ENCODE measurements around the gene CGB7. TPM values are rescaled to one million over a fixed set of nuclear protein-coding genes. Genes with fewer than 3 reads are reported as not detected.
"Not testable (repeated sequence)": the region's sequence is repeated elsewhere in the genome, so short reads cannot be mapped to it uniquely, and the experiment has no call there.

The CGB7 gene
- total RNA-seq, 1 experiment from 2014 or later: 0.08 TPM

DNA sequence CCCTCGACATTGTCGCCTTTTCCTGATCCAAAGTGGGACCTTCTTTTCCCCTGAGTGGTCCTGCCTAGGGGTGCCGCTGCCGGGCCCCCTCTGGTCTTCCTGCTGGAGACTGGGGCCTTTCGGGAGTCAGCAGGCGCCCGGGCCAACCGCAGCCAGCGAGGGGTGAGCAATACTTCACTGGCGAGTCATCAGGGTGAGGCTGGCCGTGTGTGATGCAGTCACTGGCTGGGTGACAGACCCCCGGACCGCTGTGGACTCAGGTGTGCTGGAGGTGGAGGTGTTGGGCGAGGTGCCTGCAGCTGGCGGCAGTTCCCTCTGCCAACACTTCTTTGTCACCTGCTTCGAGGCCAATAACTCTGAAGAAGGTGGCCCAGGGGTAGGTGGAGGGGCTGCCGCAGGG is 15.4 kb downstream of the CGB7 start:
- peaks cover 20% of the 10 kb centered on the region for H3K4me1 ChIP-seq (replicated peaks)
- no peaks in the 10 kb centered on the region for H3K36me3 ChIP-seq
- H3K27me3 ChIP-seq (replicated peaks): no peaks in the 10 kb centered on the region
- H3K9me3 ChIP-seq (replicated peaks): no peaks in the 10 kb centered on the region
- DNase-seq (ENCODE audit: low read depth in 1 of 2, low spot score in 2 of 2): peak; percentile 46 to 75
- peak overlapping the region; percentile 48; the same call in 1 of the 2 replicates for H3K27ac ChIP-seq
- no peak overlapping the region for H3K4me3 ChIP-seq

GRCh38 chr19:49039736-49040135 is 17.8 kb downstream of the CGB7 start:
- DNase-seq (ENCODE audit: low read depth in 1 of 2, low spot score in 2 of 2); H3K4me3 ChIP-seq; H3K27me3 ChIP-seq (replicated peaks); H3K27ac ChIP-seq; H3K9me3 ChIP-seq (replicated peaks); H3K36me3 ChIP-seq: not testable (repeated sequence)
- H3K4me1 ChIP-seq (replicated peaks): peaks cover 20% of the 10 kb centered on the region

DNA sequence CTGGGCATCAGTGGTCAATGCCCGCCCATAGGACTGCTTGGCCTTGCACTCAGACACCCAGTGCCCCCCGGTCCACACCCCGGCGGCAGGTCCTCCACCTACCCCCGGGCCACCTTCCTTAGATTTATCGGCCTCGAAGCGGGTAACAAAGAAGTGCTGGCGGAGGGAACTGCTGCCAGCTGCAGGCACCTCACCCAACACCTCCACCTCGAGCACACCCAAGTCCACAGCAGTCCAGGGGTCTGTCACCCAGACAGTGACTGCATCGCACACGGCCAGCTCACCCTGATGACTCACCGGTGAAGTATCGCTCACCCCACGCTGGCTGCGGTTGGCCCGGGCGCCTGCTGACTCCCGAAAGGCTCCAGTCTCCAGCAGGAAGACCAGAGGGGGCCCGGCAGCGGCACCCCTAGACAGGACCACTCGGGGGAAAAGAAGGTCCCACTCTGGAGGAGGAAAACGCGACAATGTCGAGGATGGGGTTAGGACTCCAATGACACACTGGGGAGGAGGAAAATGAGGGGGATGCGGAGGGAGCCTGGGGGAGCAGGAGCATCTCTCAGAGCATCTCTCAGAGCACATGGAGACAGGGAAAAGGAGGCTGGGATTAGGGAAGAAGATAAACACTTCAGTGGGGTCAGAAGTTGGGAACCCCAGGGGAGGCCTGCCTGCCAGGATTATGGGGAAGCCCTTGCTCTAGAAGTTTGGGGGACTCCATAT is 18.8 kb downstream of the CGB7 start:
- H3K36me3 ChIP-seq, H3K4me3 ChIP-seq: not testable (repeated sequence)
- H3K27ac ChIP-seq: peak overlapping the region; percentile 65

DNA sequence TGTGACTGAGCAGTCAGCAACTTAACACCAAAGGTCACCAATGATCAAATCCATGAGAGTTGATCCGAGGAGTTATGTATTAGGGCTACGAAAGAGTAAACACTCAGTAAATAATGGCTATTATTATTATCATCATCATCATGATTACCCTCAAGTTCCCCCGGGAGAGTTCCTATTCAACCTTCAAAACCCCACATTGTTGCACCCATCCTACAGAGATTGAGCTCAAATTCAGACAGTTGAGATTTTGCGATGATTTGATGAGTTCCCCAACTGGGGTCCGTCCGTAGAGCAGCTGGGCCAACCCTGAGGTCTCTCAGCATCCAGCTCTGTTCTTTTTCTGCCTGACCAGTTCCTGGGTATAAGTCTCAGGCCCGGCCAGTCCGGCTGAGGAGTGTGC is 19.4 kb downstream of the CGB7 start:
- H3K27me3 ChIP-seq (replicated peaks); H3K4me3 ChIP-seq; DNase-seq (ENCODE audit: low read depth in 1 of 2, low spot score in 2 of 2); H3K36me3 ChIP-seq; H3K9me3 ChIP-seq (replicated peaks): not testable (repeated sequence)
- Histone ChIP-seq H3K27ac (peak overlapping the region; percentile 65; the same call in 1 of the 2 replicates), H3K4me1 (replicated peaks) (peaks cover 20% of the 10 kb centered on the region)

More for the DNA sequence above, 18.8 kb downstream of the CGB7 start:
- H3K27me3 ChIP-seq (replicated peaks); H3K9me3 ChIP-seq (replicated peaks): not testable (repeated sequence)
- peaks cover 20% of the 10 kb centered on the region for H3K4me1 ChIP-seq (replicated peaks)
- peak; percentile 64 to 92 for DNase-seq (ENCODE audit: low read depth in 1 of 2, low spot score in 2 of 2)

GRCh38 chr19:49036815-49037214 is 20.7 kb downstream of the CGB7 start, which contains the start of gene CGB1:
Gene CGB1, minus strand, starts transcription at chr19:49036895. Its CDS starts 184 bp downstream, at chr19:49036711.
- H3K9me3 ChIP-seq (replicated peaks); DNase-seq (ENCODE audit: low read depth in 1 of 2, low spot score in 2 of 2); H3K4me3 ChIP-seq; H3K27ac ChIP-seq; H3K27me3 ChIP-seq (replicated peaks); H3K36me3 ChIP-seq: not testable (repeated sequence)
- peaks cover 16% of the 10 kb centered on the region for H3K4me1 ChIP-seq (replicated peaks)

DNA sequence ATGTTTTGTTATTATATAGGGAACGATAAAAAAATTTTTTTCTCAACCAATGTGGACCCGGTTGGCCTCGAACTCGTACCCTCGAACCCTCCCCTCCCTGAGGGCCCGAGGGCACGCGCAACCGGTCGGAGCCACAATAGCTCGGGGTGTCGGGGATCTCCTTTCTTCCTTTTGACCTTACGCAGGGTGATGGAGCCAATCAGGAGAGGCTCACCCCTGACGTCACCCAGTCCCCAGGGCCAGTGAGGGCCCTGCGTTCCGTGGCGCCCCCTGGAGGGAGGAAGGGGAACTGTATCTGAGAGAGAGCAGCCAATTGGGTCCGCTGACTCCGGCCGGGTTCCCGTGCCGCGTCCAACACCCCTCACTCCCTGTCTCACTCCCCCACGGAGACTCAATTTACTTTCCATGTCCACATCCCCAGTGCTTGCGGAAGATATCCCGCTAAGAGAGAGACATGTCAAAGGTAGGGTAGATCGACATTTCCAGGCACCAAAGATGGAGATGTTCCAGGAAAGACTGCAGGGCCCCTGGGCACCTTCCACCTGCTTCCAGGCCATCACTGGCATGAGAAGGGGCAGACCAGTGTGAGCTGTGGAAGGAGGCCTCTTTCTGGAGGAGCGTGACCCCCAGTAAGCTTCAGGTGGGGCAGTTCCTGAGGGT is 25.8 kb downstream of the CGB7 start, which contains the start of gene CGB2:
Gene CGB2 (plus strand): TSS at position 249 of the 660 bp plus-strand sequence. CDS start 206 bp downstream, at position 455.
- not testable (repeated sequence) for H3K27ac ChIP-seq; DNase-seq (ENCODE audit: low read depth in 1 of 2, low spot score in 2 of 2); H3K9me3 ChIP-seq (replicated peaks); H3K4me1 ChIP-seq (replicated peaks); H3K36me3 ChIP-seq; H3K4me3 ChIP-seq; H3K27me3 ChIP-seq (replicated peaks)

- H3K4me1 ChIP-seq (replicated peaks); H3K27ac ChIP-seq; H3K4me3 ChIP-seq; H3K36me3 ChIP-seq; H3K9me3 ChIP-seq (replicated peaks); H3K27me3 ChIP-seq (replicated peaks); DNase-seq (ENCODE audit: low read depth in 1 of 2, low spot score in 2 of 2): not testable (repeated sequence)
Observed at GRCh38 chr19:49030323-49030722, 27.2 kb downstream of the CGB7 start.

- not testable (repeated sequence) for H3K36me3 ChIP-seq; H3K27me3 ChIP-seq (replicated peaks); H3K4me1 ChIP-seq (replicated peaks); DNase-seq (ENCODE audit: low read depth in 1 of 2, low spot score in 2 of 2); H3K4me3 ChIP-seq; H3K27ac ChIP-seq; H3K9me3 ChIP-seq (replicated peaks)
Observed at GRCh38 chr19:49029749-49030148, 27.8 kb downstream of the CGB7 start.

DNA sequence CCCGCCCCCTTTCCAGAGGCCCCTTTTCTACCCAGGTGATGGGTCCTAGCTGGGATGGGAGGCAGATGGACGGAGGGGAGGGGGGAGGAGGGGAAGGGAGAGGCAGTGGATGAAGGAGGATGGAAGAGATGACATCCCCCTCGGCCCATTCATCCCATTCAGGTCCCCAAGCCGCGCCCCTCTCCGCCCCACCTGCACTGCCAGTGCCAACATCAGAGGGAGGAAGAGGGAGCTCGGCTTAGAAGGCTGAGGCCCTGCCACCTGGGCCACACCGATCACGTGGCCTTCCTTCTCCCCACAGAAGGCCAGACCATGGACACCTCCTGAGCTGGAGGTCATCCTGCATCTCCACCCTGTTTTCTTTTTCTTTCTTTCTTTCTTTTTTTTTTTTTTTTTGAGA is 28.9 kb downstream of the CGB7 start:
- not testable (repeated sequence) for H3K27ac ChIP-seq; H3K4me1 ChIP-seq (replicated peaks); H3K9me3 ChIP-seq (replicated peaks); H3K27me3 ChIP-seq (replicated peaks); H3K4me3 ChIP-seq; H3K36me3 ChIP-seq; DNase-seq (ENCODE audit: low read depth in 1 of 2, low spot score in 2 of 2)

GRCh38 chr19:49025599-49025998 is 31.9 kb downstream of the CGB7 start:
- not testable (repeated sequence) for H3K4me3 ChIP-seq; H3K9me3 ChIP-seq (replicated peaks); H3K27me3 ChIP-seq (replicated peaks); H3K27ac ChIP-seq; DNase-seq (ENCODE audit: low read depth in 1 of 2, low spot score in 2 of 2); H3K36me3 ChIP-seq; H3K4me1 ChIP-seq (replicated peaks)

GRCh38 chr19:49025088-49025487 is 32.5 kb downstream of the CGB7 start:
- not testable (repeated sequence) for H3K4me3 ChIP-seq; H3K36me3 ChIP-seq; DNase-seq (ENCODE audit: low read depth in 1 of 2, low spot score in 2 of 2); H3K9me3 ChIP-seq (replicated peaks); H3K4me1 ChIP-seq (replicated peaks); H3K27me3 ChIP-seq (replicated peaks); H3K27ac ChIP-seq

DNA sequence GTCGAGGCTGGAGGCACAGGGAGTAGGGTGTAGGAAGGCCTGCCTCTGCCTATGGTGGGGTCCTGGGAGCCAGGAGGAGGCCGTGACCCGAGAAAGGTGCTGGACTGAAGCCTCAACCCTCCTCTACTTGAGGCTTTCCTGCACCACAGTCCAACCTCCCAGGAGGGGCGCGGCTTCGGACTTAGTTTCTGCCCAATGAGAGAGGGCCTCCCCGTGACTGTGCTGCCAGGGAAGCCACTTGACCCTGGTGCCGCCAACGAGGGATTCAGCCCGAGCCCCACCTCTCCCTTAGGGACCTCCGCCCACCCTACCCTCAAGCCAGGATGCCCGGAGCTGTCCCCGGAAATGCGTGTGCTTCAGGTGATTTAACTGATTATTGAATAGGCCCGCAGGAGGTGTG is 33.3 kb downstream of the CGB7 start, which contains the start of gene CGB3:
Gene CGB3 (minus strand): TSS at position 101 of the 400 bp plus-strand sequence. CDS start 362 bp downstream, outside the sequence.
- H3K4me3 ChIP-seq: not testable (repeated sequence)

GRCh38 chr19:49022116-49022515 is 35.4 kb downstream of the CGB7 start:
- no peaks in the 10 kb centered on the region for H3K36me3 ChIP-seq
- peaks cover 20% of the 10 kb centered on the region for H3K4me1 ChIP-seq (replicated peaks)
- no peak overlapping the region for H3K4me3 ChIP-seq
- H3K27me3 ChIP-seq (replicated peaks): no peaks in the 10 kb centered on the region
- H3K27ac ChIP-seq: no peak overlapping the region
- 0 out of 2 replicates have a peak, but pooled peaks cover 3% of the 10 kb centered on the region for H3K9me3 ChIP-seq (replicated peaks)
- no peak for DNase-seq (ENCODE audit: low read depth in 1 of 2, low spot score in 2 of 2)

More for the DNA sequence above, 33.3 kb downstream of the CGB7 start, which contains the start of gene CGB3:
- not testable (repeated sequence) for H3K9me3 ChIP-seq (replicated peaks); DNase-seq (ENCODE audit: low read depth in 1 of 2, low spot score in 2 of 2); H3K36me3 ChIP-seq; H3K4me1 ChIP-seq (replicated peaks); H3K27me3 ChIP-seq (replicated peaks); H3K27ac ChIP-seq
